Stomach (tissue), 9 donors: Measurements from ENCODE around the gene ETV6. TPM values are rescaled to one million over a fixed set of nuclear protein-coding genes. Genes with fewer than 3 reads are reported as not detected.

Experiments used
- DNase-seq, 2 donors: peaks; one replicate each; pipeline versions ENCODE4 v3.0.0 to v3.0.0-alpha.2; 2013 to 2019
- H3K27ac ChIP-seq, 5 donors: fragments of 200-600 bp in 4 of 5; sonication (generic) in 4 of 5; one replicate each; pipeline ENCODE4 v1.5.1; 2013 to 2019; ENCODE audit warnings: mild to moderate bottlenecking in 1 of 5, moderate library complexity in 1 of 5
- H3K27me3 ChIP-seq, 3 donors: fragments of 200-600 bp; sonication (generic); one replicate each; pipeline ENCODE4 v1.5.1; 2017 to 2019; ENCODE audit warnings: mixed run types in 1 of 3
- H3K36me3 ChIP-seq, 4 donors: fragments of 200-600 bp; sonication (generic); 1 replicate in 3 of 4; 2 replicates in 1 of 4; pipeline ENCODE4 v1.5.1; 2016 to 2019
- H3K4me1 ChIP-seq, 4 donors: fragments of 200-600 bp; sonication (generic); one replicate each; pipeline ENCODE4 v1.5.1; 2016 to 2019
- H3K4me3 ChIP-seq, 4 donors: fragments of 200-600 bp; sonication (generic) in 3 of 4; one replicate each; pipeline ENCODE4 v1.5.1; 2016 to 2019; ENCODE audit warnings: mild to moderate bottlenecking in 1 of 4
- H3K9me3 ChIP-seq, 4 donors: fragments of 200-600 bp; sonication (generic); one replicate each; pipeline ENCODE4 v1.5.1; 2016 to 2019
- EP300 ChIP-seq: sonication (generic); formaldehyde crosslinking; IDR thresholded peaks from one replicate; pipeline ENCODE4 v1.6.1; 2017; ENCODE audit warnings: antibody characterized with exemption
- POLR2A ChIP-seq, 4 donors: fragments of 450-650 bp; IDR thresholded peaks; one replicate each; pipeline ENCODE4 v1.6.1; 2016; ENCODE audit warnings: antibody characterized with exemption in 4 of 4, control low read depth in 2 of 4, mild to moderate bottlenecking in 1 of 4, moderate library complexity in 1 of 4
- POLR2AphosphoS5 ChIP-seq, 3 donors: sonication (generic); formaldehyde crosslinking; IDR thresholded peaks; one replicate each; pipeline ENCODE4 v1.6.1; 2016; ENCODE audit warnings: antibody characterized with exemption in 3 of 3
- WGBS, 5 donors: extraction: QIAGEN DNeasy Blood & Tissue Kit in 3 of 5; methylation state at CpG; one replicate each; pipeline versions ENCODE4 v1.1.5 to v1.1.7; 2013 to 2018; 5-methylcytosine and 5-hydroxymethylcytosine counted together
- intact Hi-C: fragments of 100-400 bp; cut with DNase I; formaldehyde crosslinking; loops from one replicate; pipeline ENCODE4 v1.15.1; 2023; ENCODE audit warnings: low total_unique reads
- polyA plus RNA-seq, 3 donors: library from polyadenylated mRNA; stranded (reverse); fragments of 200-250 nt; gene quantifications; one replicate each; pipeline ENCODE4 v1.2.3, GENCODE V29; 2013
- total RNA-seq, 5 donors: library from RNA; depleted of rRNA; stranded (reverse); fragments of >200 nt; gene quantifications; one replicate each; pipeline versions ENCODE4 v1.1.0 to v1.2.3, GENCODE V29; 2014 to 2016
- TF ChIP-seq, protein P1 (sequence below), 7 experiments: fragments of 450-650 bp in 4 of 7; fragments of 200-600 bp in 3 of 7; sonication (generic) in 3 of 7; IDR thresholded peaks; one replicate each; pipeline ENCODE4 v1.5.1; 2016 to 2019; ENCODE audit warnings: antibody characterized with exemption in 7 of 7, control low read depth in 2 of 7, mild to moderate bottlenecking in 1 of 7
- donor health status: healthy with polysubstance abuse.
- donor health status: Bipolar disorder and iron deficiency.
- donor health status: healthy.

Gene ETV6
- total and polyA plus RNA-seq, 8 donors, result 4.1 to 60.3 (median 13.4) TPM

DNA sequence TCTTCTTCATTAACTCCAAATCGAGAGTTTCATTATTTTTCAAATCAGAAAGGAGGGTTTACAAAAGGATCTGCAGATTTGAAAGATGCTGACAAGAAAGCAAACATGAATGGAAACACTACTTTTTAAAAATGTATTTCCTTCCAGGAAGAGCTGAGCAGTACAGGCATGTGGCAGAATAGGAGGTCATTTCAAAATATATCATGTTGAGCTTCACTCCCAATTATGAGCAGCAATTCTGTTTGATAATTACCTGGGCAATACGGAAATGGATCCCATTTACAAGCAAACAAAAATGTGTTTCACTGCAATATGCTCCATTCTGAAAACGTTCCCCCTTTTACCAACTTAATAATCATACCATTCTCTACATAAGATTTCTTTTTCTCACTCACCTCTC, 273.6 kb downstream of the ETV6 start:
- Histone ChIP-seq H3K36me3 (no peaks in the 10 kb centered on the region), H3K9me3 (no peaks in the 10 kb centered on the region), H3K27me3 (no peaks in the 10 kb centered on the region), H3K4me3 (no peak overlapping the region), H3K27ac (no peak overlapping the region), H3K4me1 (no peaks in the 10 kb centered on the region)
- intact Hi-C loops, result no loop called here
- DNase-seq, result no peak
- TF ChIP-seq, protein P1, sequence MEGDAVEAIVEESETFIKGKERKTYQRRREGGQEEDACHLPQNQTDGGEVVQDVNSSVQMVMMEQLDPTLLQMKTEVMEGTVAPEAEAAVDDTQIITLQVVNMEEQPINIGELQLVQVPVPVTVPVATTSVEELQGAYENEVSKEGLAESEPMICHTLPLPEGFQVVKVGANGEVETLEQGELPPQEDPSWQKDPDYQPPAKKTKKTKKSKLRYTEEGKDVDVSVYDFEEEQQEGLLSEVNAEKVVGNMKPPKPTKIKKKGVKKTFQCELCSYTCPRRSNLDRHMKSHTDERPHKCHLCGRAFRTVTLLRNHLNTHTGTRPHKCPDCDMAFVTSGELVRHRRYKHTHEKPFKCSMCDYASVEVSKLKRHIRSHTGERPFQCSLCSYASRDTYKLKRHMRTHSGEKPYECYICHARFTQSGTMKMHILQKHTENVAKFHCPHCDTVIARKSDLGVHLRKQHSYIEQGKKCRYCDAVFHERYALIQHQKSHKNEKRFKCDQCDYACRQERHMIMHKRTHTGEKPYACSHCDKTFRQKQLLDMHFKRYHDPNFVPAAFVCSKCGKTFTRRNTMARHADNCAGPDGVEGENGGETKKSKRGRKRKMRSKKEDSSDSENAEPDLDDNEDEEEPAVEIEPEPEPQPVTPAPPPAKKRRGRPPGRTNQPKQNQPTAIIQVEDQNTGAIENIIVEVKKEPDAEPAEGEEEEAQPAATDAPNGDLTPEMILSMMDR (IDR thresholded peaks at IDR 0.05), result no peak
- TF ChIP-seq EP300, result no peak
- TF ChIP-seq POLR2A (IDR thresholded peaks at IDR 0.05), result no peak
- no peak for TF ChIP-seq POLR2AphosphoS5 (IDR thresholded peaks at IDR 0.05)
- WGBS, 5 donors, result 67 to 84% (median 69%) methylated on average over 3 of the region's 3 CpGs

DNA sequence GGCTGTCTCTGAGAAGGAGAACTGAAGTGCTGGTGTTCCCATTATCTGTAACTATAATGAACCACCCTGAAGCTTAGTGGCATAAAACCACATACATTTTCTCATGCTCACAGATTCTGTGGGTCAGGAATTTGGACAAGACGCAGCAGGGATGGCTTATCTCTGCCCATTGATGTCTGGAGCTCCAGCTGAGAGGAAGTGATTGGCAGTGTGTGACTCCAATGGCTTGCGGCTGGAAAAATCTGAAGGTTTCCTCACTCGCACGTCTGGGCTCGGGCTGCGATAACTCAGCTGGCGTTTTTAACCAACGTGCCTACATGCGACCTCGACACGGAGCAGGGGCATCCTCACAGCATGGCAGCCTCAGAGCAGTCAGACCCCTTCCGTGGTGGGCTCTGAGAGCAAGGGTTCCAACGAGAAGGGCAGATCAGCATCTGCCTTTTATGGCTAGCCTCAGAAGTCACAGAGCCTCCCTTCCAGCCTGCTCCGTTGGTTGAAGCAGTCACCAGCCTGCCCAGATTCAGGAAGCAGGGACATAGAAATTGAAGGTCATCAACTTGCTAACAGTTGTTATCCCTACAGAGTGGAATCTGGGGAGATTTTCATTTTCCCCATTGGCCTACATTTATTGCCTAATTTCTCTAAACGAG, 277.9 kb downstream of the ETV6 start:
- H3K4me3 ChIP-seq, result no peak overlapping the region
- no peak overlapping the region for H3K27ac ChIP-seq
- TF ChIP-seq, protein P1 (IDR thresholded peaks at IDR 0.05), result no peak
- TF ChIP-seq EP300 (no peak), POLR2A (IDR thresholded peaks at IDR 0.05) (no peak), POLR2AphosphoS5 (IDR thresholded peaks at IDR 0.05) (no peak)
- H3K27me3 ChIP-seq, result no peaks in the 10 kb centered on the region
- H3K4me1 ChIP-seq, result no peaks in the 10 kb centered on the region
- H3K9me3 ChIP-seq, result no peaks in the 10 kb centered on the region
- 65 to 81% (median 73%) methylated on average over 14 to 15 of the region's 15 CpGs for WGBS, 5 donors
- intact Hi-C loops, result no loop called here
- no peaks in the 10 kb centered on the region for H3K36me3 ChIP-seq
- no peak for DNase-seq

DNA sequence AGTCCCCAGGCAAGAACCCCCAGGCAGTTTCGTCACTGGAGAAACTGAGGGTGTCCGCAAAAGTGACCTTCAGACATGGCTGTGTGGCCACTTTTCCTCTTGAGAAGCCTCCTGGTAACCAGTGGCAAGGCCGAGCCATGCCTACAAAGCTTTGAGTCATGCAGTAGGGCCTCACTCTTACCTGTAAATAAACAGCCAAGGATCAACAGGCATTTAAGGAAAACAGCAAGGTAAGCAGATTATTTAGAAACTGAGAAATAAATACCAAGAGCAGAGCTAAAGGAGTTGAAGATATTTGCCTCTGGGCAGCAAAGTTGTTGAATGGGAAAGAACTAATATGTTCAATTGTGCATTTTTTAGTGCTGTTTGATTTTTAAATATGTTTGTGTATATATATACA, 280.2 kb downstream of the ETV6 start:
- TF ChIP-seq, protein P1 (IDR thresholded peaks at IDR 0.05), result no peak
- TF ChIP-seq POLR2A (IDR thresholded peaks at IDR 0.05), result no peak
- TF ChIP-seq EP300, result no peak
- TF ChIP-seq POLR2AphosphoS5 (IDR thresholded peaks at IDR 0.05), result no peak
- WGBS, 5 donors, result 96 to 98% (median 97%) methylated on average over 3 of the region's 3 CpGs

DNA sequence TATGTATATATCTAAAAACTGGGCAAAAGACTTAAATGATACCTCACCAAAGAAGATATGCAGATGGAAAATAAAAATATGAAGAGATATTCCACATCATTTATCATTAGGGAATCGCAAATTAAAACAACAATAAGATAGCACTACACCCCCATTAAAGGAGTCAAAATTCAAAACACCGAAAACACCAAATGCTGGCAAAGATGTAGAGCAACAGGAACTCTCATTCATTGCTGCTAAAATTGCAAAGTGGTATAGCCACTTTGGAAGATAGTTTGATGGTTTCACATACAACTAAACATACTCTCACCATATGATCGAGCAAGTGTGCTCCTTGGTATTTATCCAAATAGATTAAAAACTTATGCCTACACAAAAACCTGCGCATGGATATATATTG, 289.7 kb downstream of the ETV6 start:
- Histone ChIP-seq H3K9me3 (no peaks in the 10 kb centered on the region), H3K27ac (no peak overlapping the region), H3K27me3 (no peaks in the 10 kb centered on the region), H3K4me1 (peaks cover 0 to 5% (median 0%) of the 10 kb centered on the region in 4 donors), H3K4me3 (no peak overlapping the region), H3K36me3 (no peaks in the 10 kb centered on the region)
- no peak for DNase-seq
- intact Hi-C loops, result no loop called here
- TF ChIP-seq EP300, result no peak
- TF ChIP-seq, protein P1 (IDR thresholded peaks at IDR 0.05), result no peak
- TF ChIP-seq POLR2AphosphoS5 (IDR thresholded peaks at IDR 0.05), result no peak
- TF ChIP-seq POLR2A (IDR thresholded peaks at IDR 0.05), result no peak
- 95 to 98% (median 96%) methylated on average over 4 of the region's 4 CpGs for WGBS, 5 donors

More for the DNA sequence above, 280.2 kb downstream of the ETV6 start:
- intact Hi-C loops, result no loop called here
- H3K4me1 ChIP-seq, result no peaks in the 10 kb centered on the region
- H3K9me3 ChIP-seq, result no peaks in the 10 kb centered on the region
- H3K27me3 ChIP-seq, result no peaks in the 10 kb centered on the region
- no peaks in the 10 kb centered on the region for H3K36me3 ChIP-seq
- H3K4me3 ChIP-seq, result no peak overlapping the region
- no peak overlapping the region for H3K27ac ChIP-seq
- no peak for DNase-seq
